H9 (cell line): Measurements from ENCODE around the gene MLC1. TPM values are rescaled to one million over a fixed set of nuclear protein-coding genes. Genes with fewer than 3 reads are reported as not detected.

Experiments
- DNase-seq: peaks from one replicate; pipeline ENCODE4 v3.0.0-alpha.2; 2017
- H2AFZ ChIP-seq: one replicate; pipeline ENCODE4 v1.6.1; 2013; ENCODE audit warnings: mild to moderate bottlenecking, low read length, control low read depth, moderate library complexity
- H2AK5ac ChIP-seq: 2 replicates; pipeline ENCODE4 v1.6.1; 2013; ENCODE audit warnings: low read length, control low read depth, mixed read lengths; ENCODE audit not compliant: insufficient read length
- H2BK120ac ChIP-seq: one replicate; pipeline ENCODE4 v1.6.1; 2013; ENCODE audit warnings: low read depth, mild to moderate bottlenecking, low read length, control low read depth, inconsistent platforms; ENCODE audit not compliant: poor library complexity, severe bottlenecking
- H2BK12ac ChIP-seq: 2 replicates; pipeline ENCODE4 v1.6.1; 2013; ENCODE audit warnings: low read length, control low read depth, mixed read lengths, low read depth; ENCODE audit not compliant: insufficient read length
- H2BK15ac ChIP-seq: 2 replicates; pipeline ENCODE4 v1.6.1; 2013; ENCODE audit warnings: low read depth, low read length, control low read depth
- H2BK20ac ChIP-seq: one replicate; pipeline ENCODE4 v1.6.1; 2013; ENCODE audit warnings: low read depth, mild to moderate bottlenecking, low read length, control low read depth, inconsistent platforms; ENCODE audit not compliant: poor library complexity, severe bottlenecking
- H2BK5ac ChIP-seq: 2 replicates; pipeline ENCODE4 v1.6.1; 2013; ENCODE audit warnings: low read length, control low read depth, mixed read lengths; ENCODE audit not compliant: insufficient read length
- H3K14ac ChIP-seq: 2 replicates; pipeline ENCODE4 v1.6.1; 2013; ENCODE audit warnings: low read length, control low read depth; ENCODE audit not compliant: insufficient read depth
- H3K18ac ChIP-seq: 2 replicates; pipeline ENCODE4 v1.6.1; 2013; ENCODE audit warnings: low read depth, mild to moderate bottlenecking, mixed read lengths, low read length, control low read depth; ENCODE audit not compliant: insufficient read length
- H3K23ac ChIP-seq: 2 replicates; pipeline ENCODE4 v1.6.1; 2013; ENCODE audit warnings: low read length, control low read depth, mixed read lengths, low read depth; ENCODE audit not compliant: insufficient read length
- H3K23me2 ChIP-seq: 2 replicates; pipeline ENCODE4 v1.6.1; 2013; ENCODE audit warnings: low read depth, mild to moderate bottlenecking, mixed read lengths, low read length, control low read depth; ENCODE audit not compliant: insufficient read length, poor library complexity, severe bottlenecking
- H3K27ac ChIP-seq: 2 replicates; pipeline ENCODE4 v1.5.1; 2013; ENCODE audit warnings: low read length, control low read depth, mixed read lengths, low read depth; ENCODE audit not compliant: insufficient read length
- H3K27me3 ChIP-seq: 2 replicates; pipeline ENCODE4 v1.6.1; 2013; ENCODE audit warnings: low read length, control low read depth, inconsistent platforms; ENCODE audit not compliant: insufficient read depth
- H3K4ac ChIP-seq: 2 replicates; pipeline ENCODE4 v1.6.1; 2013; ENCODE audit warnings: low read depth, mild to moderate bottlenecking, control low read depth, inconsistent platforms, low read length, moderate library complexity
- H3K4me1 ChIP-seq: 2 replicates; pipeline ENCODE4 v1.6.1; 2013; ENCODE audit warnings: low read length, control low read depth, inconsistent platforms; ENCODE audit not compliant: insufficient read depth
- H3K4me2 ChIP-seq: 2 replicates; pipeline ENCODE4 v1.6.1; 2013; ENCODE audit warnings: low read length, control low read depth, mixed read lengths; ENCODE audit not compliant: insufficient read length, insufficient read depth
- H3K56ac ChIP-seq: 2 replicates; pipeline ENCODE4 v1.6.1; 2013; ENCODE audit warnings: low read depth, mild to moderate bottlenecking, mixed read lengths, low read length, control low read depth; ENCODE audit not compliant: insufficient read length
- H3K79me1 ChIP-seq: 2 replicates; pipeline ENCODE4 v1.6.1; 2013; ENCODE audit warnings: low read depth, mild to moderate bottlenecking, moderate library complexity, low read length, control low read depth, inconsistent platforms; ENCODE audit not compliant: insufficient read depth, poor library complexity, severe bottlenecking
- H3K79me2 ChIP-seq: 2 replicates; pipeline ENCODE4 v1.6.1; 2013; ENCODE audit warnings: low read length, control low read depth, inconsistent platforms; ENCODE audit not compliant: insufficient read depth
- H3K9ac ChIP-seq: 2 replicates; pipeline ENCODE4 v1.6.1; 2013; ENCODE audit warnings: low read length, control low read depth, mixed read lengths; ENCODE audit not compliant: insufficient read length; ENCODE audit errors: extremely low read depth
- H3K9me3 ChIP-seq: one replicate; pipeline ENCODE4 v1.6.1; 2013; ENCODE audit warnings: low read depth, low read length, inconsistent platforms; ENCODE audit not compliant: control insufficient read depth
- H3T11ph ChIP-seq: one replicate; pipeline ENCODE4 v1.6.1; 2013; ENCODE audit warnings: mild to moderate bottlenecking, low read length, control low read depth, inconsistent platforms
- H4K20me1 ChIP-seq: one replicate; pipeline ENCODE4 v1.6.1; 2013; ENCODE audit not compliant: control insufficient read depth, insufficient read length, insufficient read depth
- H4K5ac ChIP-seq: 2 replicates; pipeline ENCODE4 v1.6.1; 2013; ENCODE audit warnings: low read depth, mild to moderate bottlenecking, mixed read lengths, low read length, control low read depth; ENCODE audit not compliant: insufficient read length
- H4K8ac ChIP-seq: replicated peaks from 2 replicates; pipeline ENCODE4 v1.6.1; 2013; ENCODE audit warnings: low read length, control low read depth, mixed read lengths, low read depth; ENCODE audit not compliant: insufficient read length
- H4K91ac ChIP-seq: 2 replicates; pipeline ENCODE4 v1.6.1; 2013; ENCODE audit warnings: low read depth, mild to moderate bottlenecking, moderate library complexity, mixed read lengths, low read length, control low read depth; ENCODE audit not compliant: insufficient read length
- H3K27ac Mint-ChIP-seq, 3 experiments: 2 replicates in 2 of 3; 3 replicates in 1 of 3; pipeline ENCODE4 v1.8.0; 2020 to 2021; ENCODE audit warnings: mixed read lengths in 3 of 3, mild to moderate bottlenecking in 1 of 3, moderate library complexity in 1 of 3
- H3K27me3 Mint-ChIP-seq: 2 replicates; pipeline ENCODE4 v1.8.0; 2021; ENCODE audit warnings: low read depth, mild to moderate bottlenecking, moderate library complexity, mixed read lengths
- H3K36me3 Mint-ChIP-seq, 3 experiments: 2 replicates in 2 of 3; 3 replicates in 1 of 3; pipeline ENCODE4 v1.8.0; 2020 to 2021; ENCODE audit warnings: low read depth in 3 of 3, mixed read lengths in 3 of 3; ENCODE audit not compliant: insufficient read depth in 1 of 3
- H3K4me1 Mint-ChIP-seq, 2 experiments: 2 replicates each; pipeline ENCODE4 v1.8.0; 2020; ENCODE audit warnings: mixed read lengths in 2 of 2
- H3K4me3 Mint-ChIP-seq, 2 experiments: 2 replicates in 1 of 2; 3 replicates in 1 of 2; pipeline ENCODE4 v1.8.0; 2020 to 2021; ENCODE audit warnings: mild to moderate bottlenecking in 2 of 2, mixed read lengths in 2 of 2, moderate library complexity in 1 of 2
- H3K9me3 Mint-ChIP-seq, 2 experiments: 2 replicates in 1 of 2; 3 replicates in 1 of 2; pipeline ENCODE4 v1.8.0; 2020; ENCODE audit warnings: mild to moderate bottlenecking in 2 of 2, mixed read lengths in 2 of 2, moderate library complexity in 1 of 2
- WGBS: extraction: QIAGEN DNeasy Blood & Tissue Kit; methylation state at CpG from one replicate; pipeline ENCODE4 v1.1.7; 2013; ENCODE audit warnings: missing lambda C conversion rate, low lambda C conversion rate, mixed read lengths; ENCODE audit not compliant: insufficient read length; ENCODE audit errors: extremely low coverage; 5-methylcytosine and 5-hydroxymethylcytosine counted together
- total RNA-seq: library from RNA; stranded (reverse); gene quantifications from 2 replicates; pipeline ENCODE4 v1.2.1, GENCODE V29; 2021
- TF ChIP-seq, protein P1 (sequence below): fragments of 200-600 bp; sonication (generic); conservative IDR thresholded peaks from 3 replicates; pipeline ENCODE4 v1.8.0; 2021; ENCODE audit warnings: antibody characterized with exemption, mild to moderate bottlenecking

The MLC1 gene
- total RNA-seq, 1 experiment from 2014 or later = not detected

- Histone ChIP-seq H3T11ph (no peak overlapping the region), H2BK5ac (no peak overlapping the region), H2AK5ac (no peak overlapping the region), H3K9ac (no peak overlapping the region), H4K91ac (no peak overlapping the region), H3K56ac (no peak overlapping the region), H3K4me2 (no peak overlapping the region), H3K4me1 (no peaks in the 10 kb centered on the region), H4K5ac (no peak overlapping the region), H2BK15ac (no peak overlapping the region), H3K27me3 (peaks cover 2% of the 10 kb centered on the region; the same call in 1 of the 2 replicates), H3K23me2 (peaks cover 4% of the 10 kb centered on the region), H4K20me1 (no peaks in the 10 kb centered on the region), H3K4ac (no peak overlapping the region), H3K14ac (no peak overlapping the region), H2AFZ (no peak overlapping the region), H3K23ac (no peak overlapping the region), H2BK120ac (no peak overlapping the region), H3K79me2 (no peaks in the 10 kb centered on the region), H3K9me3 (no peaks in the 10 kb centered on the region), H3K27ac (no peak overlapping the region), H2BK20ac (no peak overlapping the region), H3K18ac (no peak overlapping the region), H2BK12ac (no peak overlapping the region), H4K8ac (no peak overlapping the region), H3K79me1 (no peaks in the 10 kb centered on the region)
- H3K4me3 Mint-ChIP-seq = no peak overlapping the region
- no peaks in the 10 kb centered on the region for H3K36me3 Mint-ChIP-seq
- peaks cover 27% of the 10 kb centered on the region for H3K27me3 Mint-ChIP-seq
- no peaks in the 10 kb centered on the region for H3K9me3 Mint-ChIP-seq
- no peak overlapping the region for H3K27ac Mint-ChIP-seq
- H3K4me1 Mint-ChIP-seq = no peaks in the 10 kb centered on the region
- WGBS = no CpG with 5 or more reads among the region's 24 CpGs
- TF ChIP-seq, protein P1, sequence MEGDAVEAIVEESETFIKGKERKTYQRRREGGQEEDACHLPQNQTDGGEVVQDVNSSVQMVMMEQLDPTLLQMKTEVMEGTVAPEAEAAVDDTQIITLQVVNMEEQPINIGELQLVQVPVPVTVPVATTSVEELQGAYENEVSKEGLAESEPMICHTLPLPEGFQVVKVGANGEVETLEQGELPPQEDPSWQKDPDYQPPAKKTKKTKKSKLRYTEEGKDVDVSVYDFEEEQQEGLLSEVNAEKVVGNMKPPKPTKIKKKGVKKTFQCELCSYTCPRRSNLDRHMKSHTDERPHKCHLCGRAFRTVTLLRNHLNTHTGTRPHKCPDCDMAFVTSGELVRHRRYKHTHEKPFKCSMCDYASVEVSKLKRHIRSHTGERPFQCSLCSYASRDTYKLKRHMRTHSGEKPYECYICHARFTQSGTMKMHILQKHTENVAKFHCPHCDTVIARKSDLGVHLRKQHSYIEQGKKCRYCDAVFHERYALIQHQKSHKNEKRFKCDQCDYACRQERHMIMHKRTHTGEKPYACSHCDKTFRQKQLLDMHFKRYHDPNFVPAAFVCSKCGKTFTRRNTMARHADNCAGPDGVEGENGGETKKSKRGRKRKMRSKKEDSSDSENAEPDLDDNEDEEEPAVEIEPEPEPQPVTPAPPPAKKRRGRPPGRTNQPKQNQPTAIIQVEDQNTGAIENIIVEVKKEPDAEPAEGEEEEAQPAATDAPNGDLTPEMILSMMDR = no peak
- DNase-seq = no peak
These were observed 52.9 kb downstream of the MLC1 start for GRCh38 chr22:50032109-50032871.
